ENCODE results near the gene TRIP6. TPM values are rescaled to one million over a fixed set of nuclear protein-coding genes. Genes with fewer than 3 reads are reported as not detected.

Gene TRIP6
- polyA plus RNA-seq, 1 experiment = 65.9 TPM

- Histone ChIP-seq H3K27me3 (ENCODE audit: control insufficient read depth, insufficient read depth, low read length) (no peaks in the 10 kb centered on the region), H3K4me3 (ENCODE audit: low read depth, low read length) (peak overlapping the region; percentile 52), H3K27ac (ENCODE audit: low read depth, low read length) (peak overlapping the region; percentile 61), H3K9me3 (ENCODE audit: control insufficient read depth, insufficient read depth, low read length) (no peaks in the 10 kb centered on the region; the same call in 1 of the 2 replicates)
- peak; percentile 77 for DNase-seq (ENCODE audit: low read depth, low spot score)
- CTCF ChIA-PET = interaction anchor here (0.6 to 1.8 kb wide), 6 partner anchors 10 to 458 kb away, joined by 3 to 10 read pairs (median 5); partner anchors contain the start of genes EPHB4, POP7 and SLC12A9
- TF ChIP-seq, protein P1, sequence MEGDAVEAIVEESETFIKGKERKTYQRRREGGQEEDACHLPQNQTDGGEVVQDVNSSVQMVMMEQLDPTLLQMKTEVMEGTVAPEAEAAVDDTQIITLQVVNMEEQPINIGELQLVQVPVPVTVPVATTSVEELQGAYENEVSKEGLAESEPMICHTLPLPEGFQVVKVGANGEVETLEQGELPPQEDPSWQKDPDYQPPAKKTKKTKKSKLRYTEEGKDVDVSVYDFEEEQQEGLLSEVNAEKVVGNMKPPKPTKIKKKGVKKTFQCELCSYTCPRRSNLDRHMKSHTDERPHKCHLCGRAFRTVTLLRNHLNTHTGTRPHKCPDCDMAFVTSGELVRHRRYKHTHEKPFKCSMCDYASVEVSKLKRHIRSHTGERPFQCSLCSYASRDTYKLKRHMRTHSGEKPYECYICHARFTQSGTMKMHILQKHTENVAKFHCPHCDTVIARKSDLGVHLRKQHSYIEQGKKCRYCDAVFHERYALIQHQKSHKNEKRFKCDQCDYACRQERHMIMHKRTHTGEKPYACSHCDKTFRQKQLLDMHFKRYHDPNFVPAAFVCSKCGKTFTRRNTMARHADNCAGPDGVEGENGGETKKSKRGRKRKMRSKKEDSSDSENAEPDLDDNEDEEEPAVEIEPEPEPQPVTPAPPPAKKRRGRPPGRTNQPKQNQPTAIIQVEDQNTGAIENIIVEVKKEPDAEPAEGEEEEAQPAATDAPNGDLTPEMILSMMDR (IDR thresholded peaks at IDR 0.05; ENCODE audit: low read depth, low read length) = no peak
- POLR2A ChIA-PET = interaction anchor here (0.6 to 1.2 kb wide), 3 partner anchors 10 to 132 kb away, joined by 3 to 9 read pairs (median 3); partner anchors contain the start of genes EPHB4 and SLC12A9
These were observed 29.9 kb upstream of the TRIP6 start for GRCh38 chr7:100837099-100837836.

GRCh38 chr7:100839361-100839760 lies 27.8 kb upstream of the TRIP6 start:
- Histone ChIP-seq H3K9me3 (ENCODE audit: control insufficient read depth, insufficient read depth, low read length) (no peaks in the 10 kb centered on the region; the same call in 1 of the 2 replicates), H3K27me3 (ENCODE audit: control insufficient read depth, insufficient read depth, low read length) (no peaks in the 10 kb centered on the region), H3K4me3 (ENCODE audit: low read depth, low read length) (no peak overlapping the region), H3K27ac (ENCODE audit: low read depth, low read length) (no peak overlapping the region)
- TF ChIP-seq, protein P1 (IDR thresholded peaks at IDR 0.05; ENCODE audit: low read depth, low read length) = no peak
- POLR2A ChIA-PET = no interaction called here
- no peak for DNase-seq (ENCODE audit: low read depth, low spot score)
- CTCF ChIA-PET = interaction anchor here (0.6 kb wide), 1 partner anchor 362 kb away, joined by 4 read pairs; no protein-coding TSS in a partner anchor

DNA sequence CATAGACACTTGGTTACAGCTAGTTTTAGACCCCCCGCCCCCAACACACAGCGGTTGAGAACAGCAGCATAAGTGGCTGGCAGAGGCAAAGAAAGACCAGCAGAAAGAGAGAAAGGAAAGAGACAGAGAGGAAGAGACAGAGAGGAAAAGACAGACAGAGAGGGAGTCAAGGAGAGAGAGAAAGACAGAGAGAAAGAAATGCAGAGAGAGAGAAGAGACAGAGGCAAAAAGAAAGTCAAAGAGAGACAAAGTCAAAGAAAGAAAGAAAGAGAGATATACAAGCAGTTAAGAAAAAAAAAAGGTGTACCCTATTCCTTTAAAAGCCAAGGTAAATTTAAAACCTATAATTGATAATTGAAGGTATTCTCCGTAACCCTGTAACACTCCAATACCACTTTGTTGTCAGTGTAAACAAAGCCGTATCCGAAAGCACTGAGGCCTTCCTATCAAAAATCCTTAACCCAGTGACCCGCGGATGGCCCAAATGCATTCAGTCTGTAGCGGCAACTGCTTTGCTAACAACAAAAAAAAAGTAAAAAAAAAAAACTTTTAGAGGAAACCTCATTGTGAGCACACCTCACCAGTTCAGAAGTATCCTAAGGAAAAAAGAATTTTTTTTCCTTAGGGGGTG lies 26.6 kb upstream of the TRIP6 start:
- ChIA-PET CTCF (interaction anchor here (2.4 kb wide), 1 partner anchor 135 kb away, joined by 14 read pairs; the partner anchor contains the start of gene POP7), POLR2A (interaction anchor here (0.6 kb wide), 1 partner anchor 49 kb away, joined by 3 read pairs; no protein-coding TSS in a partner anchor)
- Histone ChIP-seq H3K9me3 (ENCODE audit: control insufficient read depth, insufficient read depth, low read length) (no peaks in the 10 kb centered on the region; the same call in 1 of the 2 replicates), H3K4me3 (ENCODE audit: low read depth, low read length) (no peak overlapping the region), H3K27me3 (ENCODE audit: control insufficient read depth, insufficient read depth, low read length) (no peaks in the 10 kb centered on the region), H3K27ac (ENCODE audit: low read depth, low read length) (no peak overlapping the region)
- TF ChIP-seq, protein P1 (IDR thresholded peaks at IDR 0.05; ENCODE audit: low read depth, low read length) = no peak
- DNase-seq (ENCODE audit: low read depth, low spot score) = no peak

DNA sequence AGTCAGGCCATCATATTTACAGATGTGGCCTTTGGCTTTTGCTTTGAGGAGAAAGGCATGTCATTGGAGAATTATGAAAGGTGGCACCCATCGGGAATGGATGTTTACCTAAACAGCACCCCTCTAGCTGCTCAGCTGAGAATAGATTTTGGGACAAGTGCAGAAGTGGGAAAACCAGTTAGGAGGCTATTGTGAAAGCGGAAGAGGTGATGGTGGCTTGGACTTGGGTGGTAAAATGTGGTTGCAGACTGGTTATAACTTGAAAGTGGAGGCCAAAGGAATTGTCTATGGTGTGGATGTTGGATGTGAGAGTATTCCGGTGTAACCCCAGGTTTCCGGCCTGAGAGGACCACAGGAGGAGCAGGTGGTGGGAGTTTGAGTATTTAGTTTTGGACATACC lies 19.8 kb upstream of the TRIP6 start:
- CTCF ChIA-PET = interaction anchor here (0.6 kb wide), 1 partner anchor 283 kb away, joined by 3 read pairs; no protein-coding TSS in a partner anchor

More for the DNA sequence above, 19.8 kb upstream of the TRIP6 start:
- H3K27me3 ChIP-seq (ENCODE audit: control insufficient read depth, insufficient read depth, low read length) = no peaks in the 10 kb centered on the region
- H3K27ac ChIP-seq (ENCODE audit: low read depth, low read length) = no peak overlapping the region
- POLR2A ChIA-PET = interaction anchor here (0.6 kb wide), 1 partner anchor 15 kb away, joined by 3 read pairs; no protein-coding TSS in a partner anchor
- TF ChIP-seq, protein P1 (IDR thresholded peaks at IDR 0.05; ENCODE audit: low read depth, low read length) = no peak
- H3K4me3 ChIP-seq (ENCODE audit: low read depth, low read length) = no peak overlapping the region
- H3K9me3 ChIP-seq (ENCODE audit: control insufficient read depth, insufficient read depth, low read length) = no peaks in the 10 kb centered on the region
- DNase-seq (ENCODE audit: low read depth, low spot score) = no peak
